B cell (primary cell): Measurements from ENCODE around the gene HLA-B. TPM values are rescaled to one million over a fixed set of nuclear protein-coding genes. Genes with fewer than 3 reads are reported as not detected.

Experiments
- ATAC-seq: fragments of 200-7000 bp; cut with Tn5 transposase; one replicate; pipeline ENCODE4 v1.10.0; 2021; ENCODE audit warnings: low read depth, mild to moderate bottlenecking, moderate number of reproducible peaks, moderate library complexity
- CTCF ChIA-PET: fragments of 350-600 bp; sonication (Branson Sonifier 250); formaldehyde crosslinking; loops from one replicate; lab custom pipeline; 2021; ENCODE audit warnings: antibody characterized with exemption, inconsistent platforms; lab: Charles Lee
- POLR2A ChIA-PET: fragments of 350-600 bp; sonication (Branson Sonifier 250); formaldehyde crosslinking; loops from one replicate; lab custom pipeline; 2021; ENCODE audit warnings: antibody characterized with exemption; lab: Charles Lee
- DNase-seq: peaks from one replicate; pipeline ENCODE4 v3.0.0; 2013
- H2AFZ ChIP-seq: 2 replicates; pipeline ENCODE4 v1.6.1; 2012; ENCODE audit warnings: mild to moderate bottlenecking, low read depth, low read length; ENCODE audit not compliant: insufficient read depth, poor library complexity, severe bottlenecking
- H3K27ac ChIP-seq, 2 donors: 1 replicate in 1 of 2; 2 replicates in 1 of 2; pipeline ENCODE4 v1.5.1; 2012 to 2013; ENCODE audit warnings: low read length in 2 of 2, mild to moderate bottlenecking in 2 of 2, moderate library complexity in 1 of 2
- H3K27me3 ChIP-seq, 4 experiments: fragments of 200-600 bp in 1 of 4; sonication (generic) in 1 of 4; replicated peaks in 1 of 4; 1 replicate in 2 of 4; 2 replicates in 2 of 4; pipeline versions ENCODE4 v1.6.1 to v1.7.0; 2013 to 2016; ENCODE audit warnings: low read length in 3 of 4, mild to moderate bottlenecking in 2 of 4, mixed read lengths in 1 of 4, moderate library complexity in 1 of 4; ENCODE audit not compliant: insufficient read depth in 4 of 4, control insufficient read depth in 3 of 4; ENCODE audit errors: control extremely low read depth in 1 of 4
- H3K36me3 ChIP-seq, 2 experiments: replicated peaks in 1 of 2; 1 replicate in 1 of 2; 2 replicates in 1 of 2; pipeline versions ENCODE4 v1.6.1 to v1.7.1; 2013; ENCODE audit warnings: low read length in 1 of 2; ENCODE audit not compliant: insufficient read depth in 2 of 2, control insufficient read depth in 1 of 2; ENCODE audit errors: control extremely low read depth in 1 of 2, extremely low read depth in 1 of 2
- H3K4me1 ChIP-seq, 2 donors: fragments of 200-600 bp in 1 of 2; sonication (generic) in 1 of 2; 1 replicate in 1 of 2; 2 replicates in 1 of 2; pipeline versions ENCODE4 v1.5.1 to v1.6.1; 2013 to 2017; ENCODE audit warnings: low read length in 2 of 2; ENCODE audit not compliant: control insufficient read depth in 2 of 2, insufficient read depth in 2 of 2
- H3K4me2 ChIP-seq: replicated peaks from 2 replicates; pipeline ENCODE3; 2012; ENCODE audit warnings: mild to moderate bottlenecking, low read depth, low read length; ENCODE audit not compliant: poor library complexity, severe bottlenecking
- H3K4me3 ChIP-seq, 5 experiments: fragments of 200-600 bp in 1 of 5; sonication (generic) in 1 of 5; 1 replicate in 3 of 5; 2 replicates in 2 of 5; pipeline versions ENCODE4 v1.5.1 to v1.7.0; 2011 to 2016; ENCODE audit warnings: low read length in 4 of 5, mild to moderate bottlenecking in 4 of 5, low read depth in 2 of 5, control low read depth in 1 of 5, moderate library complexity in 1 of 5; ENCODE audit not compliant: insufficient read depth in 1 of 5; ENCODE audit errors: control extremely low read depth in 1 of 5, extremely low read depth in 1 of 5
- H3K79me2 ChIP-seq: fragments of 200-600 bp; sonication (generic); one replicate; pipeline ENCODE4 v1.6.0; 2016; ENCODE audit warnings: low read length; ENCODE audit not compliant: control insufficient read depth, insufficient read depth
- H3K9ac ChIP-seq: fragments of 200-600 bp; sonication (generic); 2 replicates; pipeline ENCODE4 v1.6.1; 2017; ENCODE audit warnings: mild to moderate bottlenecking, low read length, moderate library complexity
- H3K9me3 ChIP-seq, 3 donors: one replicate each; pipeline versions ENCODE4 v1.6.1 to v1.7.1; 2013; ENCODE audit warnings: low read length in 2 of 3; ENCODE audit not compliant: control insufficient read depth in 2 of 3, insufficient read depth in 1 of 3; ENCODE audit errors: control extremely low read depth in 1 of 3
- H4K20me1 ChIP-seq: 2 replicates; pipeline ENCODE4 v1.6.0; 2012; ENCODE audit warnings: mild to moderate bottlenecking, low read length; ENCODE audit not compliant: insufficient read depth, control insufficient read depth, poor library complexity, severe bottlenecking
- H3K27ac Mint-ChIP-seq: one replicate; pipeline ENCODE4 v1.8.0; 2021; ENCODE audit warnings: mixed read lengths
- H3K27me3 Mint-ChIP-seq: one replicate; pipeline ENCODE4 v1.8.0; 2021; ENCODE audit warnings: mixed read lengths
- H3K4me1 Mint-ChIP-seq: one replicate; pipeline ENCODE4 v1.8.0; 2021; ENCODE audit warnings: mixed read lengths
- H3K4me3 Mint-ChIP-seq: one replicate; pipeline ENCODE4 v1.8.0; 2021; ENCODE audit warnings: mixed read lengths
- H3K9me3 Mint-ChIP-seq: one replicate; pipeline ENCODE4 v1.8.0; 2022; ENCODE audit warnings: mixed read lengths; ENCODE audit not compliant: insufficient read depth
- EZH2 ChIP-seq: IDR thresholded peaks from 2 replicates; pipeline ENCODE4 v1.6.1; 2012; ENCODE audit warnings: borderline replicate concordance, low read depth, mild to moderate bottlenecking, moderate library complexity, low read length; ENCODE audit not compliant: insufficient read depth, poor library complexity, severe bottlenecking
- WGBS: methylation state at CpG from one replicate; pipeline ENCODE4 v1.1.5; 2013; ENCODE audit warnings: missing lambda C conversion rate; ENCODE audit not compliant: insufficient coverage; 5-methylcytosine and 5-hydroxymethylcytosine counted together
- intact Hi-C: fragments of 100-400 bp; cut with micrococcal nuclease; formaldehyde crosslinking; loops from one replicate; pipeline ENCODE4 v1.10.0; 2022
- polyA plus RNA-seq: library from polyadenylated mRNA; depleted of rRNA; stranded (reverse); fragments of >200 nt; gene quantifications from 2 replicates; pipeline ENCODE4 v1.2.3, GENCODE V29; 2012
- total RNA-seq, 2 donors: library from RNA; stranded (reverse); fragments of 120-200 nt in 1 of 2; gene quantifications; 1 replicate in 1 of 2; 2 replicates in 1 of 2; pipeline versions ENCODE4 v1.2.3 to v1.2.4, GENCODE V29; 2013 to 2022
- TF ChIP-seq, protein P1 (sequence below): fragments of 200-600 bp; IDR thresholded peaks from one replicate; pipeline ENCODE4 v1.8.0; 2022; ENCODE audit warnings: antibody characterized with exemption, mild to moderate bottlenecking

The HLA-B gene
- total and polyA plus RNA-seq, 2 donors (not counting 1 experiment from before 2014, with no cell fraction given): 4,028 to 7,345 TPM

DNA sequence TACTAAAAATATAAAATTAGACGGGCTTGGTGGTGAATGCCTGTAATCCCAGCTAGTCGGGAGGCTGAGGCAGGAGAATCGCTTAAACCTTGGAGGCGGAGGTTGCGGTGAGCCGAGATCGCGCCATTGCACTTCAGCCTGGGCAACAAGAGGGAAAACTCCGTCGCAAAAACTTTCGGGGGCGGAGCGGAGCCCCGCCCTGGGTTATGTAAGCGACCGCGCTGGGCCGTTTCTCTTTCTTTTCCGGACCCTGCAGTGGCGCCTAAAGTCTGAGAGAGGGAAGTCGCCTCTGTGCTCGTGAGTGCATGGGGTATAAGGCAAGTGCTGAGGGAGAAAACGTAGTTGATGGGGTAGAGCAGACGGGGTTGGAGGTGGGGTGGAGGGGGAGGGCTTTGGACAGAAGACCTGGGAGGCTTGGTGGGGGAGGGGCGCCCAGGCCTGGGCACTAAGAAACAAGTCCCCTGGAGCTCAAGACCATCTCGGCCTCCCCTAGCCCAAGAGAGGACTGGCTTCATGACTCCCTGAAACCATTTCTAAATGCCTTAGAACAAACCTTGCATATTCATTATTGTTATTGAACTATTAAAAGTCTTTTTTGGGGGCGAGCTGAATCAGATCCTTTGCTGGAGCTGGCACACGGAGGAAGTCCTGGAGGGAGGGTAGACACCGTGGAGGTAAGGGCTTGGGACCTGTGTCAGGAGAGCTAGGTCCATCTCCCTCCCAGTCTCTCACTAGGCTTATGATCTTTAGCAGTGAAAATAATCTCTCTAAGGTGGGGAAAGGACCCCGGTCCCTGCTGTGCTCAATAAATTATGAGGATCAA is 43.7 kb upstream of the HLA-B start:
- H3K4me2 ChIP-seq: peak overlapping the region; percentile 94
- H3K27ac ChIP-seq: peak overlapping the region; percentile 78 to 82
- intact Hi-C loops: loop anchor here (1.0 to 5.0 kb wide), 3 partner anchors 43 to 557 kb away; partner anchors contain the start of genes HLA-B, NELFE and SKIC2
- H4K20me1 ChIP-seq: peaks cover 36% of the 10 kb centered on the region
- peaks cover 65% of the 10 kb centered on the region for H3K79me2 ChIP-seq
- peak overlapping the region; percentile 84 for H3K9ac ChIP-seq
- DNase-seq (peak; percentile 90), ATAC-seq (peak; percentile 72)
- peak overlapping the region; percentile 56 to 91 (median 76) for H3K4me3 ChIP-seq
- Mint-ChIP-seq H3K27ac (peak overlapping the region; percentile 90), H3K27me3 (no peaks in the 10 kb centered on the region), H3K9me3 (no peaks in the 10 kb centered on the region), H3K4me3 (peak overlapping the region; percentile 90), H3K4me1 (peaks cover 52% of the 10 kb centered on the region)
- WGBS: 0% methylated on average over 20 of the region's 30 CpGs
- CTCF ChIA-PET: interaction anchor here (0.9 to 5.7 kb wide), 12 partner anchors 23 to 703 kb away, joined by 3 to 78 read pairs (median 4); partner anchors contain the start of genes CCHCR1 and TCF19
- H3K27me3 ChIP-seq: no peaks in the 10 kb centered on the region
- TF ChIP-seq EZH2: no peak
- TF ChIP-seq, protein P1, sequence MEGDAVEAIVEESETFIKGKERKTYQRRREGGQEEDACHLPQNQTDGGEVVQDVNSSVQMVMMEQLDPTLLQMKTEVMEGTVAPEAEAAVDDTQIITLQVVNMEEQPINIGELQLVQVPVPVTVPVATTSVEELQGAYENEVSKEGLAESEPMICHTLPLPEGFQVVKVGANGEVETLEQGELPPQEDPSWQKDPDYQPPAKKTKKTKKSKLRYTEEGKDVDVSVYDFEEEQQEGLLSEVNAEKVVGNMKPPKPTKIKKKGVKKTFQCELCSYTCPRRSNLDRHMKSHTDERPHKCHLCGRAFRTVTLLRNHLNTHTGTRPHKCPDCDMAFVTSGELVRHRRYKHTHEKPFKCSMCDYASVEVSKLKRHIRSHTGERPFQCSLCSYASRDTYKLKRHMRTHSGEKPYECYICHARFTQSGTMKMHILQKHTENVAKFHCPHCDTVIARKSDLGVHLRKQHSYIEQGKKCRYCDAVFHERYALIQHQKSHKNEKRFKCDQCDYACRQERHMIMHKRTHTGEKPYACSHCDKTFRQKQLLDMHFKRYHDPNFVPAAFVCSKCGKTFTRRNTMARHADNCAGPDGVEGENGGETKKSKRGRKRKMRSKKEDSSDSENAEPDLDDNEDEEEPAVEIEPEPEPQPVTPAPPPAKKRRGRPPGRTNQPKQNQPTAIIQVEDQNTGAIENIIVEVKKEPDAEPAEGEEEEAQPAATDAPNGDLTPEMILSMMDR: no peak
- H3K36me3 ChIP-seq: no peaks in the 10 kb centered on the region
- peak overlapping the region; percentile 82 for H2AFZ ChIP-seq
- POLR2A ChIA-PET: interaction anchor here (0.6 to 1.9 kb wide), 5 partner anchors 42 to 1808 kb away, joined by 3 to 8 read pairs (median 6); partner anchors contain the start of gene DDX39B
- H3K9me3 ChIP-seq: no peaks in the 10 kb centered on the region
- peaks cover 30 to 51% of the 10 kb centered on the region in 2 donors for H3K4me1 ChIP-seq
